ENCODE data around the gene STOX1.

DNA sequence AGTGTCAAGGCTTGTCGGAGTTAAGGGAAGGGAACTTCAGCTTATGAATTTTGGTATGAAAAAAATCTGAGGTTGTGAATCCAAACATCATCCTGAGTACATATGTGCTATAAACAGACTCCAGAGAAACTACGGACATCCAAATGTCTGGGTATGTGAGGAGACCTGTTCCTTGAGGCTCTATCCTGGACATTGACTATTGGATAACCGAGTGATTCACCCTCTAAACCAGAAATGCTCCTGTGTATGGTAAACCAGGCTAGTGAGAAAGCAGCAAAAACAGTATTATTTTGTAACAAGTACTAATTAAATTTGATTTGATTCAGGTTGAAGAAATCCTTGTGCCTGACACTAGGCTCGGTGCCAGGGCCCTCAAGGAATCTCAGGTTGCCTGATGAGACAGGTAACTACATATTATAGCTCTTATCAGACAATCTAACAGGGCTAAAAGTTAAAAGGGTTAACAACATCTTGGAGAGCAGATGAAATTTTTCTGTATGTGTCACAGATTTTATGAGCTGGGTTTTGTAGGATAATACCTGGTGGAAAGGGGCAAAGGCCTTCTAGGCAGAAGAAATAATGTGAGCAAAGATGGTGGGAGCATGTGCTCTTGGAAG lies 10.4 kb upstream of the STOX1 start:
- TF ChIP-seq POLR2A (IDR thresholded peaks at IDR 0.05; ENCODE audit: low read depth, low read length) (no peak), POLR2AphosphoS5 (IDR thresholded peaks at IDR 0.05; ENCODE audit: low read depth, low read length) (no peak)
